ENCODE measurements around the gene ARHGEF38.

DNA sequence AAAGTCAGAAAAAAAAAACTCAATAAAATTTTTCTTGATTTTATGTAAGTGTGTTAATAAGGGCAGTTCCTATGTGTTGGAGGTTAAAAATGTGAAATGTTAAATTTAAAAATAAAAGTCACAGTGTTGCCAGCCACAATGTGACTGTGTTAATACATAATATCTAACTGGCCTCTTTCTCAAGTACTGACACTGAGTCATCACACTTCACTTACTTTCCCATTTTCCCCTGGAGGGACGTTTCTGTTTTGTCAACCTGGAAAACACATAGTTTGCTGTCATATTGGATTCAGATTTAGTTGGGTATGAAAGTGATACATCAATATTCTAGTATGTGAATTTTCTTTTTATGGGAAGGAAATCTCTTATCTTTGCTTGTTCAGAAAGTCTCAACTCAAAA, 46.4 kb downstream of the ARHGEF38 start:
- TF ChIP-seq, protein P1, sequence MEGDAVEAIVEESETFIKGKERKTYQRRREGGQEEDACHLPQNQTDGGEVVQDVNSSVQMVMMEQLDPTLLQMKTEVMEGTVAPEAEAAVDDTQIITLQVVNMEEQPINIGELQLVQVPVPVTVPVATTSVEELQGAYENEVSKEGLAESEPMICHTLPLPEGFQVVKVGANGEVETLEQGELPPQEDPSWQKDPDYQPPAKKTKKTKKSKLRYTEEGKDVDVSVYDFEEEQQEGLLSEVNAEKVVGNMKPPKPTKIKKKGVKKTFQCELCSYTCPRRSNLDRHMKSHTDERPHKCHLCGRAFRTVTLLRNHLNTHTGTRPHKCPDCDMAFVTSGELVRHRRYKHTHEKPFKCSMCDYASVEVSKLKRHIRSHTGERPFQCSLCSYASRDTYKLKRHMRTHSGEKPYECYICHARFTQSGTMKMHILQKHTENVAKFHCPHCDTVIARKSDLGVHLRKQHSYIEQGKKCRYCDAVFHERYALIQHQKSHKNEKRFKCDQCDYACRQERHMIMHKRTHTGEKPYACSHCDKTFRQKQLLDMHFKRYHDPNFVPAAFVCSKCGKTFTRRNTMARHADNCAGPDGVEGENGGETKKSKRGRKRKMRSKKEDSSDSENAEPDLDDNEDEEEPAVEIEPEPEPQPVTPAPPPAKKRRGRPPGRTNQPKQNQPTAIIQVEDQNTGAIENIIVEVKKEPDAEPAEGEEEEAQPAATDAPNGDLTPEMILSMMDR (IDR thresholded peaks at IDR 0.05), result no peak
- TF ChIP-seq POLR2A (IDR thresholded peaks at IDR 0.05), result no peak
